ENCODE data around the gene ZDHHC8.

ZDHHC8 gene, protein sequence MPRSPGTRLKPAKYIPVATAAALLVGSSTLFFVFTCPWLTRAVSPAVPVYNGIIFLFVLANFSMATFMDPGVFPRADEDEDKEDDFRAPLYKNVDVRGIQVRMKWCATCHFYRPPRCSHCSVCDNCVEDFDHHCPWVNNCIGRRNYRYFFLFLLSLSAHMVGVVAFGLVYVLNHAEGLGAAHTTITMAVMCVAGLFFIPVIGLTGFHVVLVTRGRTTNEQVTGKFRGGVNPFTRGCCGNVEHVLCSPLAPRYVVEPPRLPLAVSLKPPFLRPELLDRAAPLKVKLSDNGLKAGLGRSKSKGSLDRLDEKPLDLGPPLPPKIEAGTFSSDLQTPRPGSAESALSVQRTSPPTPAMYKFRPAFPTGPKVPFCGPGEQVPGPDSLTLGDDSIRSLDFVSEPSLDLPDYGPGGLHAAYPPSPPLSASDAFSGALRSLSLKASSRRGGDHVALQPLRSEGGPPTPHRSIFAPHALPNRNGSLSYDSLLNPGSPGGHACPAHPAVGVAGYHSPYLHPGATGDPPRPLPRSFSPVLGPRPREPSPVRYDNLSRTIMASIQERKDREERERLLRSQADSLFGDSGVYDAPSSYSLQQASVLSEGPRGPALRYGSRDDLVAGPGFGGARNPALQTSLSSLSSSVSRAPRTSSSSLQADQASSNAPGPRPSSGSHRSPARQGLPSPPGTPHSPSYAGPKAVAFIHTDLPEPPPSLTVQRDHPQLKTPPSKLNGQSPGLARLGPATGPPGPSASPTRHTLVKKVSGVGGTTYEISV

DNA sequence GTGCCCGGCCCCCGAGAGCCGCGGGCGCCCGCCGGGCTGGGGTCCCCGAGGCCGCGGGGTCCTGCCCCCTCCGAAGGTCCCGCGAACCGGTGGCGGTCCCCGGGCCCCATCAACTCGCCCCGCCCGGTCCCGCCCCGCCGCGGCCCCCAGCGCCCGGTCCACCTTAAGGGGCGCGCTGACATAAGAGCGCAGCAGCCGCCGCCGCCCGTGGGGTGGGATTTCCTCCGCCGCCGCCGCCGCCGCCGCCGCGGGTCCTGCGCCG is at the start of gene ZDHHC8:
TSS of gene ZDHHC8 (plus strand) at position 208 of the 262 bp plus-strand sequence. CDS start 144 bp downstream, outside the sequence.
- no peak for DNase-seq

DNA sequence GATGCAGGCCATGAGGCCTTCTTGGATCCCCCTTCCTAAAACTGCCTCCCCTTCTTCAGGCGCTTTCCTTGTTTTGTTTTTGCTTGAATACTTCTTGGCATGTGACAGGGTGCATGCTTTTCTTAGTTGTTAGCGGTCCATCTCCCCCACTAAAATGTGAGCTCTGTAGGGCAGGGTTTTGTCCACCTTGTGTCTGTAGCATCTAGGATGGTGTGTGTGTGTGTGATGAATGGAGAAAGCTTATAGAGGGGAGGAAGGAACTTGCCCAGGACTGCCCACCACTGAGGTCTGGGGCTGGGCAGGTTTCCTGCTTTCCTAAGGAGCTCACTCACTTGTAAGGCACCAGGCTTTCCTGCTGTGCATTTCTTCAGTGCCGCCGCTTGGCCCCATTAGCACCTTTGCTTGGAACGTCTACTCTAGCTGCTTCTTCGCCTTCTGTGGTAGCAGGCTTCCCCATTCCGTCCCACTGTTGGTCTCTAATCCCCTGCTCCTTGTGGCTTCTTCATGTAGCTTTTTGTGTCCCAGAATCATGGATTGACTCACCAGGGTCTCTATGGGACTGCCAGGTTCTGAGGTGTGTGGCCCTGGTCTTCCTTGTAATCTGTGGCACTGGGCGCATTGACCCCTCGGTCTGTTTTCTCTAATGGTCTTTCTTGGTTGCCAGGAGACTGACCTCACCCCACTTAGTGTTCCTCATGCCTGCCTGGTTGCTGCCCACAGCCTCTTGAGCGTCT is 48.3 kb upstream of the ZDHHC8 start:
- DNase-seq: no peak

DNA sequence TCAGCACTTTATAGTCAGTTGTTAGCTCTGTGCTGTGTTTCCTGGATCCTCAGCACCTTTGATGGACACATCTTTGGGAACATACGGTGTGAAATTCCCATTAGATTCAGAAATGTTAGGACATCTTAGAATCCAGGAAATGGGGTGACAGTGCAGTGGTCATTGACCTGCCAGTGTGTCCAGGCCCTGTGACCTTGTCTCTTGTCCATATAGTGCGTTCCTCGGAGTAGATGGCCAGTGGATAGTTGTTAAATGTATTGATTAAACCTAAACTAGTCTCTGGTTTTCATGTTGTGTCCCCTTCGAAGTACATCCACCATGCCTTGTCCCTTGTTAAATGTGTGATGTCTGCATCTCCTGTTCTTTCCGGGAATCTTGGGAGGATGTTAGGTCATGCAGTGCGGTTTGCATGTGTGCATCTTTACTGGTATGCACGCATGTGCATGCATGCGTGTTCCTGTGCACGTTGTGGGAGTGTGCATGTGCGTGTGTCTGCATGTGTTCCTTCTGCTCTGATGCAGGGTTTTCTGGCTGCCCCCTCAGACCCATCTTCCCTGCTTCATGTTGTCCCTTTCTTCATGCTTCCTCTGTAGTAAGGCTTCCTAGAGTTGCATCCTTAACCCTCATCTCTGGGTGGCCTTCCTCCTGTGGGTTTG is 47.6 kb upstream of the ZDHHC8 start:
- no peak for DNase-seq

DNA sequence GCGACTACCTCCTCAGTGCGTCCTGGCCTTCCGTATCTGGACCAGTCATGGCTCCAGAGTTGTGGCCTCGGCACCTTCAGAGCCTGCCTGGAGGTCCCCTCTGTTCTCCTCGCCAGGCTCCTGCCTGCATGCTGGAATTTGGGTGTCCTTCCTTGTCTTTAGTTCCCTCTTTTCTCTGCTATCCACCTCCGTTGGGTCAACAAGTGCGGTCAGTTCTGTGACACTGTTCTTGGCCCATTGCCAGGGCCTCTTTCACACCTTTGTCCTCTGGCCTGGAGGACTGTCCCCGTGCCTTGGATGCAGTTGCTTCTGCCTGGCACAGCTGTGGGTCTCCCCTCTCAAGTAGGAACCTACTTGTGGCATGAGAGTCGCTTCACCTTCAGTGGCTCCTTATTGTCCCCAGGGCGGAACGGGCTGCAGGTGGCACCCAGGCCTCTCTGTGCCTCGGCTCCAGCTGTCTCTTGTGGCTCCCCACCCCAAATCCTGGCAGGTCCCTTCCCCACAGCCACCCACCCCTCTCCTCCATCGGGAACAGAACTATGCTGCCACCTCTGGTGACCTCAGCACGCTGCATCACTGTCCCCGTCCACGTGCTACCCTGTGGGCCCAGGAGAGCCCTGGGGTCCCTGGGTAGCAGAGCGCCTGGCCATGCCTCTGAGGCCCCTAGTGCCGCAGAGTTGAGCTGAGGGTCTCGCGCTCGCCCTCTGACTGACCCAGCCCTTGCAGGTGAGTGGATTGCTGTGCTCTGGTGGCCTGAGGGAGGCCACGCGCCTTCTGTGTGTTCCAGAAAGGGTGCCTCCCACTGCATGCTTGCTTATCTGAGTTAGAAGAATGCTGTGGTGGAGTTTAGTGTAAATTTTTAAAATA is 46.8 kb upstream of the ZDHHC8 start:
- no peak for DNase-seq

DNA sequence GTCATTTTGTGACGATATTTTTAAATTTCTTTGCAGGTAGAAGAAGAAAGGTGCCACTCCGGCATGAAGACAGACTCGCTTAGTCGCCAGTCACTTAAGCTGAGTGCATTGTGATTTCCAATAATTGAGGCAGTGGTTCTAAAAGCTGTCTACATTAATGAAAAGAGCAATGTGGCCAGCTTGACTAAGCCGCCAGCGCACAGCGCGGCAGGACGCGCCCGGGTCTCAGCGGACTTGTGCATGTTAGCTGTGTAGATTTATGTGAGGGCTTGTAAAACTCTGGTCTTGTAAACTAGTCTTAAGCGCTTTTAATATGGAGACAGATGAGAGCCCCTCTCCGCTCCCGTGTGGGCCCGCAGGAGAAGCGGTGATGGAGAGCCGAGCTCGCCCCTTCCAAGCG is 46.0 kb upstream of the ZDHHC8 start:
- DNase-seq: no peak

DNA sequence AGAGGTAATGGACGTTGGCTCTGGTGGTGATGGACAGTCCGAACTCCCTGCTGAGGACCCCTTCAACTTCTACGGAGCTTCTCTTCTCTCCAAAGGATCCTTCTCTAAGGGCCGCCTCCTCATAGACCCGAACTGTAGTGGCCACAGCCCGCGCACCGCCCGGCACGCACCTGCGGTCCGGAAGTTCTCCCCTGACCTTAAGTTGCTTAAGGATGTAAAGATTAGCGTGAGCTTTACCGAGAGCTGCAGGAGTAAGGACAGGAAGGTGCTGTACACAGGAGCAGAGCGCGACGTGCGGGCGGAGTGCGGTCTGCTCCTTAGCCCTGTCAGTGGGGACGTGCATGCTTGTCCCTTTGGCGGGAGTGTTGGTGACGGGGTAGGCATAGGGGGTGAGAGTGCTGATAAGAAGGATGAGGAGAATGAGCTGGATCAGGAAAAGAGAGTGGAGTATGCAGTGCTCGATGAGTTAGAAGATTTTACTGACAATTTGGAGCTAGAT is 45.5 kb upstream of the ZDHHC8 start:
- DNase-seq: no peak

DNA sequence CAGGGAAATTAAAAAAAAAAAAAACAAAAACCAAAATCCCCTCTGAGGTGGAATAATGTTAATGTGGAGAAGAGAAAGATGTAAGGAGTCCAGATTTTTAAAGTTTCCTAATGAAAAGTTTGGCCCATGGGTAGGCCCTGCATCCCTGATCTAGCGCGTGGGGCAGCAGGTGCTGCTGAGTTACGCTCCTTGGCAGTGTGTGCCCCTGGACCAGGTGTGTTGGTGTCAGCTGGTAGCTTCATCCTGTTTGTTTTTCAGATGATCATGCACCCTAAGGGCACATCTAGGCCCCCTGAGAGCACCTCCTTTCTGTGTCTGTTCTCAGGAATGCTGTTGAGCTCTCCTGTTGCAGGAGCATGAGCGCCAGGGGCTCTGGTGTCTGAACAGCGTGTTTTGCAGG is 44.8 kb upstream of the ZDHHC8 start:
- no peak for DNase-seq

DNA sequence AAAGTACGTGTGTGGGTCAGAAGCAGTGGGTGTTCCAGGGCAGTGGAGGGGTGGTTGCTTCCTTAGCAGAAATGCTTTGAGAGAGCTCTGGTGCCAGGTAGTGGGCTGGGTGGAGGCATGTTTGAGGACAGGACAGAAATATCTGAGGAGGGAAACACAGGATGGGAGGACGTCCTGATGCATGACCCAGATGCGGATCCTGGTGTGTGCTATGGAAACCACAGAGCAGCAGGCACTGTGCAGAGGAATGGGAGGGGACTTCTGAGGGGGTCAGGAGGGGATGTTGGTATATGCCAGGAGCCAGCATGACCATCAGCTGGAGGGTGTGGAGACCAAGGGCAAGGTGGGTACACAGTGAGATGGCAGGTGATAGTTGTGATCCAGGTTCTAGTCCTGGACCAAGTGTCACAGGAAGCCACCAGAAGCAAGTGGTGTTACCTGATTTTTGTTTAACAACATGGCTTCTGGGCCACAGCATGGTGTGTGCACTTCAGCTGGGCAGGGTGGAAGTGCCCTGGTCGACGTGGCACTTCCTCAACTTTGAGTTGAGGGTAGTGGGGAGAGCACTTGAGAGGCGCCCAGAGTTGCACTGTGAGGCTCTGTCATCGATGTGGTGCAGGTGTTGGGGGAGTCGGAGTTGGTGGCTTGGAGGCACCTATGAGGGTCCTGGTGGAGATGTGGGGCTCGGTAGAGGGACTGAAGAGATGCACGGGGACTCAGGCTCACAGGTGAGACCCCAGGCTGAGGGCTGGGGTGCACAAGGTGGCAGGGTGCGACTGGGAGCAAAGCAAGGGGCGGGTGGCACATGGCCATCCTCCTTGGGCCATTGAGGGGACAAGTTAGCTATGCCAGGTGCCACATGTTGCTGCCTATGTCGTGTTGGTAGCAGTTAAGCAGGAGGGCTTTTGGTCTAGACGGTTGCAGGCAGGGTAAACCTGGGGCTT is 44.0 kb upstream of the ZDHHC8 start:
- no peak for DNase-seq

DNA sequence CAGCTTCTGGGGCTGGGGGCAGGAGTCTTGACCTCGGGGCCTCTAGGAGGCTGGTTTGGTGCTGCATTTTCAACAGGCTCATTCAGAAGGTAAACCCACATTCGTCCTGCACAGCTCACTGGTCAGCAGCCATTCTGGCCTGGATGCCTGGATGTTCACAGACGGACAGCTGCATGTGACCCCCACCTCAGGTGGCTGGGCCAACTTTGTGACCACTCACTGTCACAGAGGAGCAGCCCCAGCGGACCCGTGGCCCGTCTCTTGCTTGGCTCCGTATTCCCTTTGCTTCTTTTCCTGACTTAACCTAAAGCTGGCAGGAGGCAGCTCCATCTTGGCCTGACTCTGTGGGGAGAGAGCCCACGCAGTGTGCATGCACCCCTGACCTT is 43.3 kb upstream of the ZDHHC8 start:
- DNase-seq: no peak

DNA sequence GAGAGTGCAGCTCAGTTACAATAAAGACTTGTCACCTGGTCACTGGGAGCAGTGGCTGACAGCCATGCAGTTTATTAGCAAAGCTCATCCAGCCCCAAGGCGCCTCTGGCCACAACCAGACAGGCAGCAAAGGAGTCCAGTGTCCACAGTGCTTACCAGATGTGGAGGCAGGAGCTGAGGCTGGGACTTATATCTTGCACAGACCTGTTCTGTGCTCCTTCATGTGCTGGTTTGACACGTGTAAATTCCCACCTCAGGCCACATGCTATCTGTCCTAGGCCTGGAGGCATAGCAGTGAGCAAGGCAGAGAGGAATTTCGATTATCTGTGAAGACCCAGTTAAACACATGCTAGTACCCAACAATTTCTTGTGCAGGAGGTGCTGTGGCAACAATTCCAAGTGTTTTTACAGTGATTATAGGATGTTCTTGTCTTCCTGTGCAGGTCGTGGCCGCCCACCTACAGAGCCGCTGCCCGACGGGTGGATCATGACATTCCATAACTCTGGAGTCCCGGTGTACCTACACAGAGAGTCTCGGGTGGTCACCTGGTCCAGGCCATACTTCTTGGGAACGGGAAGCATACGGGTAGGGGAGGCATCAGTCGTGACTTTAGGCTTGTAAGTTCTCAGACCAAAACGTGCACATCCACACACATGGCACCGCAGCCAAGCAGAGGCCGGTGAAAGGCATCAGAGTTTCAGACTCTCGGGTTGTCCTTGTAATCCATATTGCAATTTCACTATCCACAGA is 42.2 kb upstream of the ZDHHC8 start:
- no peak for DNase-seq

DNA sequence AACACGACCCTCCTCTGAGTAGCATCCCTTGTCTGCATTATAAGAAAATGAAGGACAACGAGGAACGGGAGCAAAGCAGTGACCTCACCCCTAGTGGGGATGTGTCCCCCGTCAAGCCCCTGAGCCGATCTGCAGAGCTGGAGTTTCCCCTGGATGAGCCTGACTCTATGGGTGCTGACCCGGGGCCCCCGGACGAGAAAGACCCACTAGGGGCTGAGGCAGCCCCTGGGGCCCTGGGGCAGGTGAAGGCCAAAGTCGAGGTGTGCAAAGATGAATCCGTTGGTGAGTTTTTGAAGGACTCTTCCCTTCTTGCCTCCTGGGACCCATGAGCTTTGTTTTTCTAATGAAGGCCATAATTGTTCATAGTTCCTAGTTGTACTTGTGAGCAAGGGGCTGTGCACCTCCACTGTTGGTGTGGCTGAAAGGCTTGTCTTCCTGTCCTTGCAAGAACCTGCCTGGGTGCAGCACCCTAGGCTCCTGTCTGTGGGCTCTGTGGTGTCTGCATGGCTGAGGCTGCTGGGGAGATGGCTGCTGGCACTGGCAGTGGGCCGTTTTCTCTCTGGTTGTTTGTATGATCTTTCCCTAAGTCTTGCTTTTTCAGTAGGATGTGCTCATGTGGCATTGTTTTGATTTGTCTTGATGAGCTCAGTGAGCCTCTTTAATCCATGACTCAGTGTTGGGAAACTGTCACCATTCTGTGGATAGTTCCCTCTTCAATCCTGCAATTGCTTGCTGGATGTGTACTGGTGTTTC is 41.5 kb upstream of the ZDHHC8 start:
- DNase-seq: no peak

DNA sequence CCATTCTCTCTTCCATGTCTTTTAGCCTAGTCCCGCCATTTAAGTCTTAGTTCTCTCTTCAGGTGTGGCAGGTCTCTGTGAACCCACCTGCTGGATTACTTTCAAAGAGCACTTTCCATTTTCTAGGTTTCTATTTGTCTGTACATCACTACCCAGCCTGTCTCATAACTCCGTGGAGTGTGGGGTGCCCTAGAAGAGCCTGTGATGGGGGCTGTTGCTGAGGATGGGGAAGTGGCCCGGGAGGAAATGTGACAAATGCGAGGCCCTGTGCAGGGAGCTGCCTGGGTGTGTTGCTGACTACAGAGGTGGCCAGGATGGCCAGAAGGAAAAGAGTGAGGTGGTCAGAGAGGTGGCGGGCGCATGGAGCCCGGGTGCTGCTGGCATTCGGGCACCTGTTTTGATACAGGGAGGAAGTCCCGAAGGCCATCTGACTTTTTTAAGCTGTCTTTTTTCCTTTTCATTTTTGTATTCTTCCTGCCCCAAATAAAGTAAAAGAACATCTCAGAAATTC is 40.8 kb upstream of the ZDHHC8 start:
- no peak for DNase-seq

DNA sequence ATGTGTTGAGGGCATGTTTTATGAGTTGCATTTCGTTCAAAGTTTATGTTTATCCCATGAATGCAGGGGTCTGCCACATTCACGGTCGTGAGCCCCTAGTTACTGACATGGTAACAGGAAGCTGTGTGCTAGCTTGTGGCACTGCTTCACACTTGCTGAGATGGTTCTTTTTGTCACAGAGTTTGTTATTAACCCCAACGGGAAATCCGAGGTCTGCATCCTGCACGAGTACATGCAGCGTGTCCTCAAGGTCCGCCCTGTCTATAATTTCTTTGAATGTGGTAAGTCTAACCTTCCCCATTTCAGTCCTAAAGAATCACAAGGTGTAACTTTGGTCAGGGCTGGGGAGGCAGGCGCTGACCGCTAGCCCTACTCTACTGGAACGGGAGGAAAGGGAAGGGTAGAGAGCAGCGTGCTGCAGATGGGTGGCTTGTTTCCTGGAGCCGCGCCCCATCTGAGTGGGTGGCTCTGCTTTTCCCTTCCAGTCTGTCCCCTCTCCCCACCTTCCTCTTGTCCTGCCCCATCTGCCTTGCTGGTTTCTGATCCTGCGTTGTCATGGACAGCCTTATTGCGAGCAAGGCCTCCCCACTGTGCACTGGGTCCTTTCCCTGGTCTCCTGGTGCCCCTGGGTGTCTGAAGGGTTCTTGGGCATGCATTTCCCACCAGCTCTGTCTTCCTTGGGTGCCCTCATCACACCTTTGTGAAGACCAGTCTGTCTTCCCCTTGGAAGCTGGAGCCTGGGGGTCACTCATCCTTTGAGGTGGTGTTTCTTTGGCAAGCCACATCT is 39.7 kb upstream of the ZDHHC8 start:
- DNase-seq: no peak

DNA sequence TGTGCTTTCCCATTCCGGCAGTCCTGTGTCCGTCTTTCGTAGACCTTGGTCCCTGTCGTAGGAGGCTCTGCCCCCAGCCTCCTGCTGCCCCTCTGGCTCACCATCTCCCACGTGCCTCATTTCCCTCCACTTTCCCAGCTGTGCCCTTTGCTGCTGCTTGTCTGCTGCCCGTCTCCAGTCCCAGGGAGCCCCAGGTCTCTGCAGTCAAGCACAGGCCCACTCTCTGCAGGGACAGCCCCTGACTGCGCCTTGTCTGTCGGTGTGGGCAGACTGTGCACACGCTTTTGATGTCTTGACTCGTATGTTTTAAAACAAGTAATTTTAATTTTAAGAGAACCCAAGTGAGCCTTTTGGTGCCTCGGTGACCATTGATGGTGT is 39.1 kb upstream of the ZDHHC8 start:
- no peak for DNase-seq

DNA sequence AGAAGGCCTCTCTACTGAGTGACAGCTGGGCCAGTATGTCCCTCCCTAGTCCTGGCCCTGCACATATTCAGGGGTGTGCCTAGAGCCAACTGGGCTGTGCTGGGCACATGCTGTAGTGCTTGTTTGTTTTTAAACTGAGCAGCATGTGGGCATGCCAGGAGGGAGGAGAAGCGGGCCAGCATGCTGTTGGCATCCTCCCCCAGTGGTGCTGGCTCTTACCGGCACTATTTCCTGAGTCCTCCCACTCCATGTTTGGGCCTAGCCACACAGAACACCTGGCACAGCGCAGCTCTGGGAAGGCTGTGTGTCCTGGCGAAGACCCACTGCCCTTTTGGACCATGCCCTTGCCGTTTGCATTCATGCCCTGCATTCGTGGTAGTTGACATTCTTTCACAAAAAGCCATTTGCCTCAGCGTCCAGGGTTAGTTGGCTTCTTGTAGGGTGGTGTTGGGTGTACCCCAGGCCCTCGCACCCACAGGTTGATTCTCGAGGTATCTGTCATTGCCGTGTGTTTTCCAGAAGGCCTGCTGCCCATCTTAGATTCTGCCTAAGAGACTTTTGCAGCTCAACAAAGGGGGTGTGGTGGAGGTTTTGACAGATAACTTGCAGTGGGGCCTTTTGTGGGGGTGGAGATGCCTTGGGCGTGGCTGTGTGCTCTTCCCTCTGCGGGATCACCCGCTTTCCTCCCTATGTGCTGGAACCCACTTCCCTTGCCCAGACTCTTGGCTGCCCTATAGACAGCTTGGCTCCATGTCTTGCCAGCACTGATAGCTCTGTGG is 38.0 kb upstream of the ZDHHC8 start:
- DNase-seq: no peak

DNA sequence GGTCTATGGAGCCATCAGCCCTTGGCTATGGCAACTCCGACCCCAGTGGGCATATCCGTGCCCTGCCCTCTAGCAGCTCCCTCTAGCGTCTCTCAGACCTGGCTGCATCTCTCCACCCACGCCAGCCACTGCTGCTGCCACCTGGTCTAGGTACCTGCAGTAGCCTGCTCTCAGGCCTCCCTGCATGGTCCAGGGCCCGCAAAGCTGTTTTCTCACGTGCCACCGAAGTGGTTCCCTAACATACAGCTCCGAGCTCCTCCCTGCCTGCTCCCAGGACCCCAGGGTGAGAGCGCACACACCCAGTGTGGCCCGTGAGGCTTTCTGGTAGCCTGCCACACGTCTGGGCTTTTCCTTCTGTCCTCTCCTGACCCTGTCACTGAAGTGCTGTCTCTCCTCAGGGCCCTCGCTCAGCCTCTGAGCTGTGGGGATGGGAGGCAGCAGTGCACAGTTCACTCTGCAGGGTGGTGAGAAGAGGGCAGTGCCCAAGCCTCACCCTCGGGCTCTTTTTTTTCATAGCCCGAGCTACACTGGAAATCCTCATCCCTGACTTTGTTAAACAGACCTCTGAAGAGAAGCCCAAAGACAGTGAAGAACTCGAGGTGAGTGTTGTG is 37.3 kb upstream of the ZDHHC8 start:
- no peak for DNase-seq

DNA sequence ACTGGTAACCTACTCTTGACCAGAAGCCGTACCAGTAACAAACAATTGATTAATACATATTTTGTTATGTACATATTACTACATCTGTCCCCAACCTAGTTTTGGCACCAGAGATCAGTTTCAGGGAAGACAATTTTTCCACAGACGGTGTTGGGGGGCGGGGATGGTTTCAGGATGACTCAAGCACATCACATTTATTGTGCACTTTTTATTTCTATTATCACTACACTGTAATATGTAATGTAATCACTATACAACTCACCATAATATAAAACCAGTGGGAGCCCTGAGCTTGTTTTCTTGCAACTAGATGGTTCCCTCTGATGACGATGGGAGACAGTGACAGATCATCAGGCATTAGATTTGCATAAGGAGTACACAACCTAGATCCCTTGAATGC is 36.1 kb upstream of the ZDHHC8 start:
- no peak for DNase-seq

All from NCI-H1105 (cell line).